ENCODE data around the gene TENT5C.

GRCh38 chr1:117674521-117675400 lies 68.9 kb downstream of the TENT5C start:
- TF ChIP-seq CTCF (conservative IDR thresholded peaks at IDR 0.05 in 1 of 2, IDR thresholded peaks at IDR 0.05 in 1 of 2; ENCODE audit: extremely low read depth in 1 of 2, insufficient read depth in 1 of 2, low read depth in 1 of 2, low read length in 2 of 2) (peak; percentile 20 to 62), EZH2 (IDR thresholded peaks at IDR 0.05; ENCODE audit: borderline replicate concordance, low read length) (no peak)

All from mammary epithelial cell (primary cell).